HG03378 (cell line): Measurements from ENCODE around the gene MIAT.

Experiments
- ATAC-seq: cut with Tn5 transposase; IDR thresholded peaks from one replicate; pipeline ENCODE4 v1.9.1; 2021; ENCODE audit warnings: mild to moderate bottlenecking, moderate library complexity; ENCODE audit not compliant: unreplicated experiment

MIAT gene

GRCh38 chr22:26631282-26631681 lies 26.1 kb upstream of the MIAT start:
- ATAC-seq = no peak

GRCh38 chr22:26632422-26633155 lies 24.8 kb upstream of the MIAT start:
- ATAC-seq = no peak

- no peak for ATAC-seq
Measured at GRCh38 chr22:26634189-26634588, 23.2 kb upstream of the MIAT start.

GRCh38 chr22:26635117-26635516 lies 22.3 kb upstream of the MIAT start:
- ATAC-seq = no peak

GRCh38 chr22:26636296-26636695 lies 21.1 kb upstream of the MIAT start:
- ATAC-seq = no peak

GRCh38 chr22:26642465-26643417 lies 14.6 kb upstream of the MIAT start:
- ATAC-seq = no peak

- no peak for ATAC-seq
Measured at GRCh38 chr22:26643418-26644100, 13.8 kb upstream of the MIAT start.

- no peak for ATAC-seq
Measured at GRCh38 chr22:26646158-26646557, 11.2 kb upstream of the MIAT start.

GRCh38 chr22:26648011-26648497 lies 9.3 kb upstream of the MIAT start:
- no peak for ATAC-seq

GRCh38 chr22:26648528-26649388 lies 8.6 kb upstream of the MIAT start:
- no peak for ATAC-seq

GRCh38 chr22:26650722-26651421 lies 6.5 kb upstream of the MIAT start:
- no peak for ATAC-seq

GRCh38 chr22:26651815-26652214 lies 5.6 kb upstream of the MIAT start:
- no peak for ATAC-seq

GRCh38 chr22:26658161-26658560 lies 773 bp downstream of the MIAT start:
- ATAC-seq = no peak

GRCh38 chr22:26658671-26659478 lies 1.5 kb downstream of the MIAT start:
- ATAC-seq = peak; percentile 63

GRCh38 chr22:26660356-26660755 lies 3.0 kb downstream of the MIAT start:
- no peak for ATAC-seq

- ATAC-seq = no peak
Measured at GRCh38 chr22:26660961-26661578, 3.7 kb downstream of the MIAT start.

- no peak for ATAC-seq
Measured at GRCh38 chr22:26662160-26662559, 4.8 kb downstream of the MIAT start.

- ATAC-seq = no peak
Measured at GRCh38 chr22:26663374-26663923, 6.1 kb downstream of the MIAT start.
